GM18505 (cell line): ENCODE measurements around the gene USP5.

Source experiments
- ATAC-seq: cut with Tn5 transposase; IDR thresholded peaks from one replicate; pipeline ENCODE4 v1.9.1; 2021; ENCODE audit not compliant: unreplicated experiment
- POLR2A ChIP-seq: IDR thresholded peaks from 4 replicates; pipeline ENCODE4 v1.6.1; 2011; ENCODE audit warnings: borderline replicate concordance; ENCODE audit not compliant: insufficient read depth, insufficient read length; ENCODE audit errors: extremely low read depth

Gene USP5

GRCh38 chr12:6839482-6840201 is 12.3 kb upstream of the USP5 start:
- ATAC-seq = no peak
- TF ChIP-seq POLR2A = no peak

- no peak for ATAC-seq
- no peak for TF ChIP-seq POLR2A
These were observed 11.6 kb upstream of the USP5 start for GRCh38 chr12:6840330-6840729.

GRCh38 chr12:6840761-6841515 is 11.0 kb upstream of the USP5 start, which contains the start of gene GNB3:
TSS of gene GNB3 (plus strand) at chr12:6840925. CDS start at chr12:6841288, 363 bp downstream.
- no peak for TF ChIP-seq POLR2A
- no peak for ATAC-seq

- no peak for ATAC-seq
- TF ChIP-seq POLR2A = no peak
These were observed 9.9 kb upstream of the USP5 start for GRCh38 chr12:6842075-6842474.

- TF ChIP-seq POLR2A = peak; percentile 17
- ATAC-seq = no peak
These were observed 8.6 kb upstream of the USP5 start for GRCh38 chr12:6843118-6843902.

GRCh38 chr12:6845395-6845794 is 6.6 kb upstream of the USP5 start:
- no peak for TF ChIP-seq POLR2A
- ATAC-seq = no peak

GRCh38 chr12:6846316-6846869 is 5.6 kb upstream of the USP5 start:
- no peak for TF ChIP-seq POLR2A

GRCh38 chr12:6847676-6848075 is 4.3 kb upstream of the USP5 start:
- ATAC-seq = no peak
- TF ChIP-seq POLR2A = no peak

More at GRCh38 chr12:6846316-6846869, 5.6 kb upstream of the USP5 start:
- ATAC-seq = no peak

- no peak for TF ChIP-seq POLR2A
- no peak for ATAC-seq
These were observed 2.5 kb upstream of the USP5 start for GRCh38 chr12:6849427-6849826.

GRCh38 chr12:6849976-6850560 is 1.9 kb upstream of the USP5 start:
- TF ChIP-seq POLR2A = no peak
- ATAC-seq = no peak

- no peak for ATAC-seq
- TF ChIP-seq POLR2A = no peak
These were observed 1.2 kb upstream of the USP5 start for GRCh38 chr12:6850796-6851152.

- peak; percentile 48 for ATAC-seq
- TF ChIP-seq POLR2A = peak; percentile 94
These were observed 613 bp upstream of the USP5 start, which contains the start of gene CDCA3 for GRCh38 chr12:6851153-6851920. TSS of gene CDCA3 (minus strand) at chr12:6851286. CDS start at chr12:6850952, 334 bp downstream.
